GM18520 (cell line): ENCODE measurements around the gene RPS6KA5.
"Not testable (repeated sequence)": the region's sequence is repeated elsewhere in the genome, so short reads cannot be mapped to it uniquely, and the experiment has no call there.

Experiments
- ATAC-seq: cut with Tn5 transposase; IDR thresholded peaks from one replicate; pipeline ENCODE4 v1.9.1; 2021; ENCODE audit not compliant: unreplicated experiment

RPS6KA5 gene

GRCh38 chr14:90874599-90874998 is 185.8 kb downstream of the RPS6KA5 start:
- ATAC-seq: no peak

DNA sequence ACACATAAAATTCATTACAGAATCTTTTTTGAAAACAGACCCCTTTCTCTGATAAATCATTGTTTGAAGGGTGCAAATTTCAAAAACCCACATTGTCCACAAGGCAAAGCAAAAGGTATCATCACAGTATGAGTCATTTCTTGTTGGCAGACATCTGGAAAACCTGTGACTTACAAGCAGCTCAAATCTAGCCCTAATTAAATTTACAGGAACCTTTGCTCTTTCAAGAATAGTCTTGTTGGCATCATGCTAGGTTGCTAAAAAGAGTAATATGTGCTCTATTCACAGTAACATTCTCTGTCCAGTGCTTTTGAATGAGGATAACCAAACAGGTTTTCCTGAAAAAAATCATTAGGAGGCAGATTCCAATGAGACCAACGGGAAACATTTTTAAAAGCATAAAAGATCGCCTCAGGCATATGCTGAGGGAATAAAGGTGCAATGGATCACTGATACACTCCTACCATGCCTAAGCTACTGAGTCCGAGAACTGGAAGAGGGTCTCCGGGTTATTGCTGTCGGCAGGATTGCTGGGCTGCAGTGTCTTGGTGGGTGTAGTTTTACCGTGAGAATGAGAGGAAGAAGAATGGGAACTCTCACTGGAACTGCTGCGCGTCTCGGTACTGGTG is 188.7 kb downstream of the RPS6KA5 start:
- ATAC-seq: no peak

DNA sequence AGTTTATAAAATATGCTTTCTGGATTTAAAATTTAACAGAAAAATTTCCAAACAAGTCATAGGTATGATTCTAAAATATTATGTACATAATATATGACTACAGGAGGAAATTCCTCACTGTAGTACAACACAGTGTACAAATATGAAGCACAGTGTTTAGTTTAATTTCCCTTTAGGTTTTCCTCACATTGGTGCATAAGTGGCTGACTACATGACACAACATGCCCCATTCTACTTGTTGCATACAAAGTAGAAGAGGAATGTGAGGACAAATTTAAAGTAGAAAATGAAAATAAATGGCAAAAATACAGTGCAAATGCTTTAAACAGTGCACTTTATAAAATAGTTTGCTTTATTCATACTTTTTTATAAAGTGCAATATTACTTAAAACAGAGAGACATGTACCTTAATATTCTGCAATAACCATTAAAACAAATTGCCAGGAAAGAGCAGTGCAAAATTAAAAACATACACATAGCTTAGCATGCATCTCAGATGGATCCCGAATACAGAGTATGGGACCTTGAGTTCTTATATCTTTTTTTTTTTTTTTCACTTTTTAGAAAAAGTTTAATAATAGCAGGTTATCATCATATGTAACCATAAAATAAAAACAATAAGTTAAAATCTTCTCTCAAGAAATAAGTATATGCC is 189.4 kb downstream of the RPS6KA5 start:
- no peak for ATAC-seq

DNA sequence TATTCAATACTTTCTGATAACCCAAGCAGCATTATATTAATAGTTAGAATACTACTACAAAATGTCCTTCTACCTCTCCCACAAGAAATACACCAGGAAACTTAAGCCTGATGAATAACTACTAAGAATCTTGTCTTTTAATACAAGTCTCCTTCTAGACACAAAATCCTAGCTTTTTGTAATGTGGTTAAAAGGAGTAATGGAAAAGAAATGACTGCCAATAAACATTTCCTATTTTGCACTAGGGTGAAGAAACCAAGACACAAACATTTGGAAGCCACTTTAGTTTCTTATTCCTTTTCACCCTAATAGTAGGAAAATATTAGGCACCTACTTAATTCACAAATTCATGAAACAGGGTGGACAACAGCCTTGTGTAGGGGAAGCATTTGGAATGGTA is 192.9 kb downstream of the RPS6KA5 start:
- ATAC-seq: no peak

GRCh38 chr14:90866833-90867232 is 193.6 kb downstream of the RPS6KA5 start:
- no peak for ATAC-seq

DNA sequence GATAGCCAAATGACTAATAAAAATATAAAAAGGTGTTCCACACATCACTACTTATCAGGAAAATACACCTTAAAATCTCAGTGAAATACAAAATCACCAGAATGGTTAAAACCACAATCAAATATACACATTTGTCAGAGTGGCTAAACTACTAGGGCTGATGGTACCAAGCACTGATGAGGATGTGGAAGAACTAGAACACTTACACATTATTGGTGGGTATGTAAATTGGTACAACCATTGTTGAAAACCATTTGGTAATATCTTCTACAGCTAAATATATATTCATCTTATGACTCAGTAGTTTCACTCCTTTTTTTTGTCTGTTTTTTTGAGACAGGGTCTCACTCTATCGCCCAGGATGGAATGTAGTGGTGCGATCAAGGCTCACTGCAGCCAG is 195.7 kb downstream of the RPS6KA5 start:
- ATAC-seq: no peak

DNA sequence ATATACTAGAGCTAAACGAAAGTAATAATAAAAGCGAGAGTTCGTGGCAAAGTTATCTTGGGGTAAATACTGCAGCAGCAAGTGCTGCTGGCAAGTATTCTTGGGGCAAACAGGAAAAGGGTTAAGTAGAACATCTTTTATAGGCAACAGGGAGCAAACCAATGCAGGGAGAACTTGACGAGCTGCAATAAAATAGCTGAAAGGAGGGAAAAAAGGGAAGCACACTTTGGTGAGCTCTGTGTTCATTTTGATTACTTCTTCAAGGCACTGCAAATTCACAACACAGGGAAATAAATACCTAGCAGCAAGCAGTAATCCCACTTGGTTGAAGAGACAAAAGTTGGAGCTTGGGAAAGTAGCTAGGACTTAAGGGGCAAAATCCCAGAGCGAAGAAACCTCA is 201.9 kb downstream of the RPS6KA5 start:
- no peak for ATAC-seq

- no peak for ATAC-seq
Measured at GRCh38 chr14:90857866-90858265, 202.6 kb downstream of the RPS6KA5 start.

DNA sequence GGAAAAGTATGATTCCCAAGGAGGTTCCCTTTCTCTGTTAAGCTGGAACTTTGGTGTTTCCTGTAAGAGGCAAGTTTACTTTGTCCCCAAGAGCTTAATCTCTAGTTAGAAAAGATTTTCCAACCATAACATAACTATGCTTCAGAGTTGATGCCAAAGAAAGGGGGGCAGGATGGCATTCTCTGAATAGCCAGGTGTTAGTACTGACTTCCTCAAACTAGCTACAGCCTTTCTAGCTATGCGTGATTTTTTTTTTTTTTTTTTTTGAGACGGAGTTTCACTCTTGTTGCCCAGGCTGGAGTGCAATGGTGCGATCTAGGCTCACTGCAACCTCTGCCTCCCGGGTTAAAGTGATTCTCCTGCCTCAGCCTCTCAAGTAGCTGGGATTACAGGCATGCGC is 204.3 kb downstream of the RPS6KA5 start:
- ATAC-seq: not testable (repeated sequence)

- no peak for ATAC-seq
Measured at GRCh38 chr14:90853116-90853515, 207.3 kb downstream of the RPS6KA5 start.

GRCh38 chr14:90851327-90852036 is 209.0 kb downstream of the RPS6KA5 start:
- no peak for ATAC-seq

DNA sequence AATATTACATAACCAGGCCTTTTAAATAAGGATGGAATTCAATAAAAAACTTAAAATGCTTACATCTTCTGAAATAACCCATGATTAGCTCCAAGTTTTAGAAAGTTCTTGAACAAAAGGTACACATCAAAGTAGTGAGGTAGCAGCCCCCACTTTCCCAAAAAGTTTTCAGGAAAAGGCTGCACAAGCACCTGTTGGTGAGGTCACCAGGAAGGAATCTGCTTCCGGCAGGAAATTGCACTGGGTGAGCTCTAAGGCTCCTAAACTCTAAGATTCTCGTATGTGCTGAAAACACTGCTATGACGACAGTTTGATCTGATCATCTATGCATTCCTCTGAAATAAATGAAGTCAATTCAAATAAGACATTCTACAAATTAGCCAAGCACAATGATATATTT is 210.0 kb downstream of the RPS6KA5 start:
- no peak for ATAC-seq

DNA sequence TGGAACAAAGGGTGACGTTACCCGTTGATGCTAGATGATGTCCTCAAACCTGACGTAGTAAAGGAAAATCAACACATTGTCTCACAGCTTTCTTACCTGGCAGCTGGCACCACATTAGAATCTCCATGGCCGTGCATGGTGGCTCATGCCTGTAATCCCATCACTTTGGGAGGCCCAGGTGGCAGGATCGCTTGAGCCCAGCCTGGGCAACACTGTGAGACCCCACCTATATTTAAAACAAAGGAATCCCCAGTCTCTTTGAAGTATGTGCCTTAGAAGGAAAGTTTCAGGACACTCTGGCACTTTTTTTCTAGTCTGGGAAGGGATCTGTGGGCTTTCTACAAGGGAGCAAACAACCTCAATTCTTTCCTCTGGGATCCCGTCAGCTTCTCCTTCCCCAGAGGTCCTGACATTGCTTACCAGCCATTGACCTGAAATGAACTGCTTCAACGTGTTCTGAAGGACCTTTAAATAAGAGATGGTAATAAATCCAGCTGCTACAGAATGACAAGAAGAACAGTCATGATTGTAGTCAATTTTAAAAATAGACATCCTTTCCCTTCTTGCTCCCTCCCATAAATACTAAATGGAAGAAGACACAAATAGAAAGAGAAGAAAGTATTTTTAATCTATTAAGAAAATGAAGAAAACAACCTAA is 210.5 kb downstream of the RPS6KA5 start:
- no peak for ATAC-seq

GRCh38 chr14:90848944-90849731 is 211.3 kb downstream of the RPS6KA5 start:
- ATAC-seq: no peak

- no peak for ATAC-seq
Measured at GRCh38 chr14:90846511-90846910, 213.9 kb downstream of the RPS6KA5 start.

DNA sequence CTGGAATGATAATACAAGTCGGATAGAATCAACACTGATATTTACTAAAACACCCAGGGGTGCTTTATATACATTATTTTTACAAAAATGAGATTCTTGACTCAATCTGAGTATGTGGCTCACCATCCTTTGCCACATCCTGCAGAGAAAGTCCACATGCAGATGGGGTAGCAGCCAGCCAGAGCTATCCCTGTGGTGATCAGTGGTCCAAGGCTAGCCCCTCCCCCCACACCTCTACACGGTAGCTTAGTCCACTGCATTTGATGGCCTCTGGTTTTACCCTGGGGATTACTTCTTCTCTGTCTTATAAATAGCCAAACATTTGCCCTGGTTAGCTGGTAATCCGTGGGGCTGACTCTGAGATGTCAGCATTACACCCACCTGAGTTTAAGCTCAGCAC is 216.1 kb downstream of the RPS6KA5 start:
- no peak for ATAC-seq

GRCh38 chr14:90842726-90843125 is 217.7 kb downstream of the RPS6KA5 start:
- no peak for ATAC-seq

DNA sequence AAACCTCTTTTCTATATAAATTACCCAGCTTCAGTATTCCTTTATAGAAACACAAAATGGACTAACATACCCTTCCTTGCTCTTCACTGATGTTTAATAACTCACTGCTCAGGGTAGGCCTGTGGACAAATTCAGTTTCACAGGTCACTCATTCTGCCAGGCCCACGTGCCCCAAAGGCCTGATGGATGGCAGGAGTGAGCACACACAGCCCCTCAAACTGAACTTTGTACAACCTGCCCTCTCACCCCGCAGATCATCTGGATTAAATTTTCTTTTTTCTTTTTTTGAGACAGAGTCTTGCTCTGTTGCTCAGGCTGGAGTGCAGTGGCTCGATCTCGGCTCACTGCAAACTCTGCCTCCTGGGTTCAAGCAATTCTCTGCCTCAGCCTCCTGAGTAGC is 219.8 kb downstream of the RPS6KA5 start:
- not testable (repeated sequence) for ATAC-seq

DNA sequence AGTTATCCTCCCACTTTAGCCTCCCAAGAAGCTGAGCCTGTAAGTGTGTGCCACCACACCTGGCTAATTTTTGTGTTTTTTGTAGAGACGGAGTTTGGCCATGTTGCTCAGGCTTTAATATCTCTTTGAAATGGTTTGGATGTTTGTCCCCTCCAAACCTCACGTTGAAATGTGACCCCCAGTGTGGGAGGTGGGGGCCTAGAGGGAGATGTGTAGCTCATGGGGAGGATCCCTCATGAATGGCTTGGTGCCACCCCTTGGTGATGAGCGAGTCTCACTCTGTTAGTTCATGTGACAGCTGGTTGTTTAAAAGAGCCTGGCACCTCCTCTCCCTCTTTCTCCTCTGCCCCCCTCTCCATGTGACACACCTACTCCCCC is 220.6 kb downstream of the RPS6KA5 start:
- ATAC-seq: no peak

DNA sequence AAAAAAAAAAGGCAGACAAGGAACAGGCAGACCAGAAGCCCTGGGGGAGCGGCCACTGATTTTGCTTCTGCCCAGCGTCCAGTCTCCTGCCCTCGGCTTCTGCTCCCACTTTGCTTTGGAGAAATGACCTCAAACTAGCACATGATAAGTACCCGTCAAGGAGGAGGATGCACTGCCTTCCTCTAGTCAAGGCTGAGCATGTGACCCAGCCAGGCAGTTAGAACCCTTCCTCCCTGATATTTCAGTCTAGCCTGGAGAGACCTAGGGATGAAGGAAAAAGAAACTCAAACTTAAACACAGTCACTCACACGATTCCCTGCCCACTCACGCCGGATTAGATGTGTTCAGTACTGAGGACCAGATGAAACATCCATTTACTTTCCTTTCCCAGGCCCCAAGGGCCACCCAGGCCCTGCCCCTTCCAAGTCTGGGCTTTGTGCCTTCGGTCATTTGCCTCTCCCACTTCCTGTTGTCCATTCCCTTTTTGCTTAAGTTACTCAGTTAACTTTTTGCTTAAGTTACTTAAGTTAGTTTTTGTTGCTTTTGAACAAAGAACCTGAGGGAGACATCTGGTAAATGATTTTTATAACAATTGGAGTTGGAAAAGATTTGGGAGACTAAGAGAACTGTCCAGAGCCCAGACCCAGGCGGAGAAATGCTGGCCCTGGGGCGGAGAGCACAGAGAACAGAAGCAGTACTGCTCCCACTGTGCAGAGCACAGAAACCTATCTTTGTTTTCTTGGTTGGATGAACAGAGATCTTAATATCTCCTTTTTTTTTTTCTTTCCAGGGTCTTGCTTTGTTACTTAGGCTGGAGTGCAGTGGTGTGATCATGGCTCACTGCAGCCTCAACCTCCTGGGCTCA is 221.2 kb downstream of the RPS6KA5 start:
- ATAC-seq: no peak
